Uterus (tissue), 2 donors: ENCODE results near the gene RNF111.

Experiments used
- CTCF ChIP-seq, 4 experiments: fragments of 200-600 bp in 2 of 4; fragments of 450-650 bp in 2 of 4; sonication (generic) in 2 of 4; IDR thresholded peaks; one replicate each; pipeline ENCODE4 v1.5.1; 2016 to 2019; ENCODE audit warnings: antibody characterized with exemption in 4 of 4, mild to moderate bottlenecking in 2 of 4, moderate library complexity in 1 of 4
- POLR2A ChIP-seq, 2 donors: fragments of 450-650 bp; IDR thresholded peaks; one replicate each; pipeline ENCODE4 v1.6.1; 2016; ENCODE audit warnings: antibody characterized with exemption in 2 of 2, mild to moderate bottlenecking in 1 of 2, moderate library complexity in 1 of 2

DNA sequence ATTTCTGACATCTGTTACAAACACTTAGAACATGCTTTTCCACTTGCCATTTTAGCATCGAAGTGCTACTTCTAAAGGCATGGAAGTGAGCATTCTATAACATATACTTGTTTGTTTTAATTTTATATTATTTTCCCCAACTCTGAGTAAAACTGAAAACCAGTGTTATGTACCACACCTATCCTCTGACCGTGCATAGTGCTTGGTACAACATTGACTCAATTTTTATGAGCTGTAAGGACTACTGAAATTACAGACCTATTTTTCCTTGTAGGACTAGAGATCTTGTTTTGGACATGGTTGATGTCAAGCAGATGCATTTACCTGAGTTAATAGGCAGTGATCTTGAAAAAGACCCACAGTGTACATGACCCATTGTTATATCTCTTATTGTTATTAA, 66.0 kb downstream of the RNF111 start:
- TF ChIP-seq POLR2A (IDR thresholded peaks at IDR 0.05) (no peak), CTCF (IDR thresholded peaks at IDR 0.05) (no peak)
